ENCODE data around the gene SNX10. TPM values are rescaled to one million over a fixed set of nuclear protein-coding genes. Genes with fewer than 3 reads are reported as not detected.

Gene SNX10
- polyA plus RNA-seq, 1 experiment, result not detected

- H3K27me3 ChIP-seq (ENCODE audit: control insufficient read depth, insufficient read depth, low read length), result peaks cover 5% of the 10 kb centered on the region
- TF ChIP-seq CTCF (IDR thresholded peaks at IDR 0.05; ENCODE audit: low read depth, low read length), result no peak
- H3K9me3 ChIP-seq (ENCODE audit: control insufficient read depth, insufficient read depth, low read length), result no peaks in the 10 kb centered on the region
- DNase-seq (ENCODE audit: low read depth, low spot score), result no peak
- no peak overlapping the region for H3K4me3 ChIP-seq (ENCODE audit: low read depth, low read length)
- POLR2A ChIA-PET, result no interaction called here
- no peak overlapping the region for H3K27ac ChIP-seq (ENCODE audit: low read depth, low read length)
- CTCF ChIA-PET, result no interaction called here
These were observed 6.9 kb downstream of the SNX10 start for GRCh38 chr7:26298472-26299058.

GRCh38 chr7:26305090-26305868 lies 13.6 kb downstream of the SNX10 start:
- Histone ChIP-seq H3K9me3 (ENCODE audit: control insufficient read depth, insufficient read depth, low read length) (no peaks in the 10 kb centered on the region), H3K27ac (ENCODE audit: low read depth, low read length) (no peak overlapping the region), H3K27me3 (ENCODE audit: control insufficient read depth, insufficient read depth, low read length) (peaks cover 5% of the 10 kb centered on the region), H3K4me3 (ENCODE audit: low read depth, low read length) (no peak overlapping the region)
- DNase-seq (ENCODE audit: low read depth, low spot score), result no peak
- POLR2A ChIA-PET, result no interaction called here
- CTCF ChIA-PET, result no interaction called here
- no peak for TF ChIP-seq CTCF (IDR thresholded peaks at IDR 0.05; ENCODE audit: low read depth, low read length)

GRCh38 chr7:26305869-26306665 lies 14.4 kb downstream of the SNX10 start:
- POLR2A ChIA-PET, result interaction anchor here (0.7 kb wide), 1 partner anchor 615 kb away, joined by 3 read pairs; no protein-coding TSS in a partner anchor

GRCh38 chr7:26306790-26307189 lies 15.1 kb downstream of the SNX10 start:
- H3K4me3 ChIP-seq (ENCODE audit: low read depth, low read length), result no peak overlapping the region
- no peak for TF ChIP-seq CTCF (IDR thresholded peaks at IDR 0.05; ENCODE audit: low read depth, low read length)
- no peaks in the 10 kb centered on the region for H3K9me3 ChIP-seq (ENCODE audit: control insufficient read depth, insufficient read depth, low read length)
- no peak overlapping the region for H3K27ac ChIP-seq (ENCODE audit: low read depth, low read length)
- no peak for DNase-seq (ENCODE audit: low read depth, low spot score)
- CTCF ChIA-PET, result no interaction called here
- peaks cover 5% of the 10 kb centered on the region for H3K27me3 ChIP-seq (ENCODE audit: control insufficient read depth, insufficient read depth, low read length)
- POLR2A ChIA-PET, result no interaction called here

More at GRCh38 chr7:26305869-26306665, 14.4 kb downstream of the SNX10 start:
- no peaks in the 10 kb centered on the region for H3K9me3 ChIP-seq (ENCODE audit: control insufficient read depth, insufficient read depth, low read length)
- DNase-seq (ENCODE audit: low read depth, low spot score), result no peak
- CTCF ChIA-PET, result no interaction called here
- no peak for TF ChIP-seq CTCF (IDR thresholded peaks at IDR 0.05; ENCODE audit: low read depth, low read length)
- H3K27ac ChIP-seq (ENCODE audit: low read depth, low read length), result no peak overlapping the region
- no peak overlapping the region for H3K4me3 ChIP-seq (ENCODE audit: low read depth, low read length)
- H3K27me3 ChIP-seq (ENCODE audit: control insufficient read depth, insufficient read depth, low read length), result peaks cover 5% of the 10 kb centered on the region

- no peak overlapping the region for H3K4me3 ChIP-seq (ENCODE audit: low read depth, low read length)
- DNase-seq (ENCODE audit: low read depth, low spot score), result no peak
- no peak overlapping the region for H3K27ac ChIP-seq (ENCODE audit: low read depth, low read length)
- no peak for TF ChIP-seq CTCF (IDR thresholded peaks at IDR 0.05; ENCODE audit: low read depth, low read length)
- H3K9me3 ChIP-seq (ENCODE audit: control insufficient read depth, insufficient read depth, low read length), result no peaks in the 10 kb centered on the region
- peaks cover 5% of the 10 kb centered on the region for H3K27me3 ChIP-seq (ENCODE audit: control insufficient read depth, insufficient read depth, low read length)
- POLR2A ChIA-PET, result no interaction called here
- CTCF ChIA-PET, result no interaction called here
These were observed 15.6 kb downstream of the SNX10 start for GRCh38 chr7:26307226-26307625.
